Keratinocyte (primary cell): ENCODE results near the gene CTSS. TPM values are rescaled to one million over a fixed set of nuclear protein-coding genes. Genes with fewer than 3 reads are reported as not detected.

Experiments
- DNase-seq: peaks from one replicate; pipeline ENCODE4 v3.0.0-alpha.2; 2011; ENCODE audit warnings: low read depth, missing footprints, low spot score
- FAIRE-seq: peaks from 2 replicates; lab custom pipeline; 2011; peaks lifted over from hg19 to GRCh38; lab: Jason Lieb, UNC
- H2AFZ ChIP-seq: 2 replicates; pipeline ENCODE4 v1.6.0; 2012; ENCODE audit warnings: low read length, control low read depth, inconsistent platforms; ENCODE audit not compliant: control insufficient read depth
- H3K27ac ChIP-seq: 2 replicates; pipeline ENCODE4 v1.5.1; 2011; ENCODE audit warnings: low read length; ENCODE audit not compliant: control insufficient read depth, insufficient read depth
- H3K27me3 ChIP-seq: 3 replicates; pipeline ENCODE4 v1.6.0; 2011; ENCODE audit warnings: low read length; ENCODE audit not compliant: control insufficient read depth, insufficient read depth; ENCODE audit errors: extremely low read depth
- H3K36me3 ChIP-seq, 2 experiments: 2 replicates in 1 of 2; 3 replicates in 1 of 2; pipeline ENCODE4 v1.5.1; 2011; ENCODE audit warnings: low read length in 2 of 2, mild to moderate bottlenecking in 1 of 2; ENCODE audit not compliant: control insufficient read depth in 2 of 2, insufficient read depth in 2 of 2; ENCODE audit errors: extremely low read depth in 1 of 2
- H3K4me1 ChIP-seq: 3 replicates; pipeline ENCODE4 v1.5.1; 2011; ENCODE audit warnings: low read length; ENCODE audit not compliant: control insufficient read depth, insufficient read depth; ENCODE audit errors: extremely low read depth
- H3K4me2 ChIP-seq: 3 replicates; pipeline ENCODE4 v1.6.0; 2011; ENCODE audit warnings: low read depth, low read length; ENCODE audit not compliant: control insufficient read depth, insufficient read depth; ENCODE audit errors: extremely low read depth
- H3K4me3 ChIP-seq, 3 experiments: fragments of 200-600 bp in 1 of 3; sonication (generic) in 1 of 3; 2 replicates in 2 of 3; 3 replicates in 1 of 3; pipeline ENCODE4 v1.5.1; 2011 to 2016; ENCODE audit warnings: low read length in 3 of 3, mild to moderate bottlenecking in 3 of 3, control low read depth in 2 of 3, inconsistent platforms in 1 of 3, low read depth in 1 of 3, mixed read lengths in 1 of 3, mixed run types in 1 of 3, moderate library complexity in 1 of 3; ENCODE audit not compliant: control insufficient read depth in 2 of 3, insufficient read depth in 2 of 3; ENCODE audit errors: extremely low read depth in 1 of 3
- H3K79me2 ChIP-seq: 2 replicates; pipeline ENCODE4 v1.6.0; 2012; ENCODE audit warnings: low read length; ENCODE audit not compliant: control insufficient read depth, insufficient read depth
- H3K9ac ChIP-seq: 3 replicates; pipeline ENCODE4 v1.6.0; 2011; ENCODE audit warnings: low read length; ENCODE audit not compliant: control insufficient read depth, insufficient read depth; ENCODE audit errors: extremely low read depth
- H3K9me1 ChIP-seq: 3 replicates; pipeline ENCODE4 v1.6.0; 2011; ENCODE audit warnings: low read length; ENCODE audit not compliant: control insufficient read depth, insufficient read depth; ENCODE audit errors: extremely low read depth
- H3K9me3 ChIP-seq: 2 replicates; pipeline ENCODE4 v1.5.1; 2012; ENCODE audit warnings: low read depth, low read length; ENCODE audit not compliant: control insufficient read depth
- H4K20me1 ChIP-seq: 3 replicates; pipeline ENCODE4 v1.6.0; 2011; ENCODE audit warnings: low read length; ENCODE audit not compliant: control insufficient read depth, insufficient read depth; ENCODE audit errors: extremely low read depth
- EZH2 ChIP-seq: IDR thresholded peaks from one replicate; pipeline ENCODE4 v1.6.1; 2012; ENCODE audit warnings: inconsistent platforms, mild to moderate bottlenecking, low read length, moderate library complexity
- dilution Hi-C: fragments of 300-500 bp; cut with MboI; formaldehyde crosslinking; loops from one replicate; pipeline ENCODE4 v1.7.0; 2020; ENCODE audit warnings: low sequenced_read_pairs; ENCODE audit not compliant: extremely low pct_ligation_motif_present
- polyA plus RNA-seq, 5 experiments: library from polyadenylated mRNA; depleted of rRNA in 3 of 5; stranded (reverse) in 3 of 5; stranded (forward) in 1 of 5; unstranded in 1 of 5; fragments of >200 nt; gene quantifications; 1 replicate in 1 of 5; 2 replicates in 3 of 5; 3 replicates in 1 of 5; pipeline versions ENCODE4 v1.2.1 to v1.2.3, GENCODE V29; 2011 to 2012; ENCODE audit warnings: missing spikeins in 2 of 5, low read depth in 1 of 5, low replicate concordance in 1 of 5
- TF ChIP-seq, protein P1 (sequence below), 3 experiments: IDR thresholded peaks in 1 of 3; conservative IDR thresholded peaks in 1 of 3; optimal IDR thresholded peaks in 1 of 3; 2 replicates in 2 of 3; 3 replicates in 1 of 3; pipeline versions ENCODE3 to v1.5.1; 2011; ENCODE audit warnings: low read length in 3 of 3, mild to moderate bottlenecking in 3 of 3, moderate library complexity in 2 of 3, control low read depth in 1 of 3, inconsistent platforms in 1 of 3; ENCODE audit not compliant: insufficient read depth in 2 of 3; ENCODE audit errors: extremely low read depth in 1 of 3

The CTSS gene
- polyA plus RNA-seq, 1 donor (not counting 4 experiments of a cell fraction or from before 2014, with no cell fraction given), result 1.4 TPM

DNA sequence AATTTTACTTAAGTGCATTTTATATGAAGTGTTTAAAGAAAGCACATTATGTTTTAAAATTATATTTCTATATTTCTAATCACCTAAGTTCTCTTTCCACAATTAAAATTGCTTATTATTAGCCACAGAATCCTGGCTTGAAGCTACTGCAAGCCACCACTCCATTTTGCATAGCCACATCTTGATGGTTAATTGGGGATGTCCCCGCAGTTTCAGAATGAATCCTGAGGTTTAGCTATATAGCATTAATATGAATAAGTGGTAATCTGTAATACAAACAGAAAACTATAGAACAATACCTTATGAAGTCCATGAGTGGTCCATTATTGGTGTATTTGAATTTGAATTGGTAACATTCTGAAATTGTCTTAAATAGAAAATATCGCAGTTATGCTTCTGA lies 57.0 kb downstream of the CTSS start:
- H3K9ac ChIP-seq, result no peak overlapping the region
- no peak for DNase-seq
- H3K9me1 ChIP-seq, result no peaks in the 10 kb centered on the region
- no peaks in the 10 kb centered on the region for H3K79me2 ChIP-seq
- no peak for FAIRE-seq
- H3K27ac ChIP-seq, result no peak overlapping the region
- no peaks in the 10 kb centered on the region for H3K36me3 ChIP-seq
- H3K4me2 ChIP-seq, result no peak overlapping the region
- H3K9me3 ChIP-seq, result no peaks in the 10 kb centered on the region
- no peak overlapping the region for H2AFZ ChIP-seq
- H3K4me1 ChIP-seq, result no peaks in the 10 kb centered on the region
- H4K20me1 ChIP-seq, result no peaks in the 10 kb centered on the region
- dilution Hi-C loops, result no loop called here
- H3K4me3 ChIP-seq, result no peak overlapping the region
- H3K27me3 ChIP-seq, result no peaks in the 10 kb centered on the region
- TF ChIP-seq, protein P1, sequence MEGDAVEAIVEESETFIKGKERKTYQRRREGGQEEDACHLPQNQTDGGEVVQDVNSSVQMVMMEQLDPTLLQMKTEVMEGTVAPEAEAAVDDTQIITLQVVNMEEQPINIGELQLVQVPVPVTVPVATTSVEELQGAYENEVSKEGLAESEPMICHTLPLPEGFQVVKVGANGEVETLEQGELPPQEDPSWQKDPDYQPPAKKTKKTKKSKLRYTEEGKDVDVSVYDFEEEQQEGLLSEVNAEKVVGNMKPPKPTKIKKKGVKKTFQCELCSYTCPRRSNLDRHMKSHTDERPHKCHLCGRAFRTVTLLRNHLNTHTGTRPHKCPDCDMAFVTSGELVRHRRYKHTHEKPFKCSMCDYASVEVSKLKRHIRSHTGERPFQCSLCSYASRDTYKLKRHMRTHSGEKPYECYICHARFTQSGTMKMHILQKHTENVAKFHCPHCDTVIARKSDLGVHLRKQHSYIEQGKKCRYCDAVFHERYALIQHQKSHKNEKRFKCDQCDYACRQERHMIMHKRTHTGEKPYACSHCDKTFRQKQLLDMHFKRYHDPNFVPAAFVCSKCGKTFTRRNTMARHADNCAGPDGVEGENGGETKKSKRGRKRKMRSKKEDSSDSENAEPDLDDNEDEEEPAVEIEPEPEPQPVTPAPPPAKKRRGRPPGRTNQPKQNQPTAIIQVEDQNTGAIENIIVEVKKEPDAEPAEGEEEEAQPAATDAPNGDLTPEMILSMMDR (optimal IDR thresholded peaks at IDR 0.05 in 1 of 3, IDR thresholded peaks at IDR 0.05 in 1 of 3, conservative IDR thresholded peaks at IDR 0.05 in 1 of 3; ENCODE audit: extremely low read depth in 1 of 3, insufficient read depth in 2 of 3, low read length in 3 of 3), result no peak
- TF ChIP-seq EZH2, result no peak

DNA sequence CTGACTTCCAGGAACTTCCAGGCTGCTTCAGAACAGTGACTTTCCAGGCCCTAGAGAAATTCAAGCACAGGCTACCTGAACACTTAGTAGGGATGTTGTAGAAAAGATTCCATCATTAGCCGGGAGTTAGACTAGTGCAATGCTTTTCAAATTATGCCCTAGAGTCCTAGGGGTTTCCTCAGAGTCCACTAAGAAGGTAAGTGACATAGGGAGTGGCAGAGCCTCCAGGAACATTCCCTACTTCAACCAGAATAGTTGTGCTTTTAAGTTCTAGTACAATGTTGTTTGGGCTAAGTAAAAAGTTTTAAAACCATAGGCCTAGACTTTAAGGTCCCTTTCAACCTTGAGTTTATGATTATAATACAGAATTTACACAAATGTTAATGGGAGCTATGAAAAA lies 59.5 kb downstream of the CTSS start:
- H3K9me1 ChIP-seq, result no peaks in the 10 kb centered on the region
- dilution Hi-C loops, result no loop called here
- H3K4me2 ChIP-seq, result no peak overlapping the region
- no peaks in the 10 kb centered on the region for H3K79me2 ChIP-seq
- DNase-seq (no peak), FAIRE-seq (no peak)
- H3K27ac ChIP-seq, result no peak overlapping the region
- no peak overlapping the region for H2AFZ ChIP-seq
- no peak overlapping the region for H3K9ac ChIP-seq
- H3K4me1 ChIP-seq, result no peaks in the 10 kb centered on the region
- TF ChIP-seq, protein P1 (optimal IDR thresholded peaks at IDR 0.05 in 1 of 3, IDR thresholded peaks at IDR 0.05 in 1 of 3, conservative IDR thresholded peaks at IDR 0.05 in 1 of 3; ENCODE audit: extremely low read depth in 1 of 3, insufficient read depth in 2 of 3, low read length in 3 of 3), result no peak
- no peak for TF ChIP-seq EZH2
- no peaks in the 10 kb centered on the region for H4K20me1 ChIP-seq
- H3K9me3 ChIP-seq, result no peaks in the 10 kb centered on the region
- H3K36me3 ChIP-seq, result no peaks in the 10 kb centered on the region
- H3K4me3 ChIP-seq, result no peak overlapping the region
- H3K27me3 ChIP-seq, result no peaks in the 10 kb centered on the region
